HG03108 (cell line): ENCODE measurements around the gene ITPRIPL2.

Source experiments
- ATAC-seq: cut with Tn5 transposase; IDR thresholded peaks from one replicate; pipeline ENCODE4 v1.9.1; 2021; ENCODE audit warnings: moderate library complexity; ENCODE audit not compliant: unreplicated experiment

The ITPRIPL2 gene

DNA sequence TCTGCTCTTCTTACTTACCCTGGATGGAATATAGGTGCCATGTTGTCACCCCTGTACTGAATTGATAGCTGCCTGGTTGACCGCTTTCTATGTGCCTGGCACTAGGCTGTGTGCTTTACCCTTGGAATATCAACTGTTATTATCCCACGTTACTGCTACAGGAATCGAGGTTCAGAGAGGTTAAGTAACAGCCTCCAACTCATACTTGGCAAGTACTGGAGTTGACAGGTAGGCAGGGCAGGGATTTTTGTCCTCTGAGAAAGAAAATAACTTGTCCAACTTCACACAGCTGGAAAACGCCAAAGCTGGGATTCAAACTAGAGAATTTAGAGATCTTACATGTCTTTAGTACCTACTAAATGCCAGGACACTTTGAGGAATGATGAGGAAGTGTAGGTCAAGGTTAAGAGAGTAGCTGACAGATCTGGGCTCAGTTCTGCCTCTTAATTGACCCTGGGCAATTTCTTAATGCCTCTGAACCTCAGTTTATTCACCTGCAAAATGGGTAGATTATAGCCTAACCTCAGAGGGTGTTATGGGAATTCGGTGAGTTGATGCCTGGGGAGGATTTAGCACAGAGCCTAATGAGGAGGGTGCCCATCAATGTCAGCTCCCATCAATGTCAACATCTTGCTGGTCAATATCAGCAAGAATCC is 25.8 kb downstream of the ITPRIPL2 start:
- no peak for ATAC-seq

DNA sequence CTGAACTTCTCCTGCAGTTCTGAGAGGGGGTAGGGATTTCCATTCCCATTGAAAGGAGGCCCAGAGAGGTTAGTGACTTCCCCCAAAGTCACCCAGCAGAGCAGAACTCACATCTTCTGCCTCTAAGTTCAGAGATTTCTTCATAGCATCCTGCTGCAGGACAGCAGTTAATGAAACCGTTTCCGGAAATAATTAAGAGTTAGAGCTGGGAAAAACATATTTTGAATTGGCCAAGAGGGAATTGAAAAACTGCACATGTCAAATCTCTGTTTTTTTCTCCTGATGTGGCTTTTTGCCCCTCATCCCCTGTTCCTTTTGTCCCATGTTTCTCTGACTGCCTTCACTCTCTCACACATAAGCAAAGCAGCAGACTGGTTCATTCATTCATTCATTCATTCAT is 26.6 kb downstream of the ITPRIPL2 start:
- no peak for ATAC-seq

DNA sequence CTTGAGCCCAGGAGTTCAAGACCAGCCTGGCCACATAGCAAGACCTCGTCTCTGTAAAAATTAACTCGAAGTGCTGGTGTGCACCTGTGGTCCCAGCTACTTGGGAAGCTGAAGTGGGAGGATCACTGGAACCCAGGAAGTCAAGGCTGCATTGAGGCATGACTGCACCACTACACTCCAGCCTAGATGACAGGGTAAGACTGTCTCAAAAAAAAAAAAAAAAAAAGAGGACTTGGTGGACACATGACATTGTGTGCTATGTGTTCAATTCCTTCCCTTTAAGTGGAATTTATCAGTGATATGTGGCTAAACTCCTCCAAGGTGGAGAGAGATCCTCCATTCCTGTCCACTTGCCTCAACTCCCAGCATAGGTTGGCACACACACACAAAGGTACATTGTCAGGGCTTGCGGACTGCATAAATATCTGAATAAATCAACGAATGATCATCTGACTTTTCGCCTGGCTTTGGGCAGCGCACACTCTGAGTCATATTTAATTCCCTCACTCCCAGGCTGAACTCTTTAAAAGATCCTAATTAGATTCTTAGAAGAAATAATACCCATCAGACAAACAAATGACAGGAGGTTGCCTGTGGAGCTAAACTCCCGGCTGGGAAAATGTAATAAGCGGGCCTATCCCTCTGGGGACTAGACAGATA is 29.3 kb downstream of the ITPRIPL2 start:
- no peak for ATAC-seq

DNA sequence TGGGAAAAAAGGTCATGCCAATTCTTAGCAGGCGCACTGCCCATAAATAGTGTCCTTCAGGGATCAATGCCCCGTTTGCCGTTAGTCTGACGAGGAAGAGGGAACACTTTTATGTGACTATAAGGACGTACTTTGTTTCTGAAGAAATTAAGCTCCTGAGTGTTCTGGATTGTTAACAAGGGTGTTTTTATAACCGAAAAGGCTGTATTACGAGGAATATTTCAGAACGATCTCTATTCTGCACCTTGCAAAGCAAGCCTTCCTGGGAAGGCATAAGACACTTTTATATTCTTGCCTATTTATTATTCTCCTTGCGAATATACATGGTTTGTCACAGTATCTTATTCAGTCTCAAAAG is 29.8 kb downstream of the ITPRIPL2 start:
- no peak for ATAC-seq

DNA sequence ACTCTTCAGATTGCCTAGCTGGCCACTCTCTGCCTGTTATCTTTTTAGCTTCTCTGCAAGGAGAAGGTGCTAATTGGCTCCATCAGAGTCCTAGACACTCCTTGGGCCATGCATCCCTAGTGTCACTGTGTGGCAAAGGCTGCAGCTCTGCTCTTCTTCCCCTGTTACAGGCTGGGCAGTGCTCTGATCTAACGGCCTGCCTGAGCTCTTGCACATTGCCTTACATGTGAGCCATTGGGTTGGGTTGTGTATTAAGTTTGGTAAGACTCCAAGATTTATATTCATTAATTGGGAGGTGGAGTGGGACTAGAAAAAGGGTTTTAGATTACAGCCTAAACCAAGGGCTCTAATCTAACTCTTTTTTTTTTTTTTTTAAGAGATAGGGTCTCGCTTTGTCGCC is 31.2 kb downstream of the ITPRIPL2 start:
- ATAC-seq, result no peak

DNA sequence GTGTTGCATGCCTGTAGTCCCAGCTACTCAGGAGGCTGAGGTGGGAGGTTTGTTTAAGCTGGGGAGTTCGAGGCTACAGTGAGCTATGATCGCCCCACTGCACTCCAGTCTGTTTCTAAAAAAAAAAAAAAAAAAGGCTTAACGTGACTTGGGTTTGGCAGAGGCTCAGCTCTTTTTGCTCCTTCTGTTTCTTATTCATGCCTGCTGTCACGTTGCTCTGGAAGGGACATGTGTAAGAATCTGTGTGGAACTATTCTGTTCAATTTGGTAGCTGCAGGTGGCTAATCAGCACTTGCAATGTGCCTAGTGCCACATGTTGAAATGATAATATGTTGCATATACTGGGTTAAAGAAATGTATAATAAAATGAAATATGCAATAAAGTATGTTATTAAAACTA is 33.4 kb downstream of the ITPRIPL2 start:
- ATAC-seq, result no peak

DNA sequence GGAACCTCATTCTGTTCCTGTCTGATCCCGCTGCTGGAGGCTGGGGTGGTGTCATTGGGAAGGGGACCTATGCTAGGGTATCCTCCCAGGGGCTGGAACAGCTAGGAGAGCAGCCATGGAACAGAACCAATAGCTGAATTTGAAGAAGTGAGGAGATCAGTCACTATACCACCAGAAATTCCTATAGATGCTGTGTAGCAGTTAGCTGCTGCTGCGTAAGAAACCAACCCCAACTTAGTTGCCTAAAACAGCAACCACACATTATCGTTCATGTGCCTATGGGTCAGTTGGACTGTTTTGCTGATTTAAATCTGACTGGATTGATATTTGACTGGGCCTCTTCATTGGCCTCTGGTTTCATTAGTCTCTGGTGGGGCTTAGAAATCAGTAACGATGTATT is 33.9 kb downstream of the ITPRIPL2 start:
- no peak for ATAC-seq

DNA sequence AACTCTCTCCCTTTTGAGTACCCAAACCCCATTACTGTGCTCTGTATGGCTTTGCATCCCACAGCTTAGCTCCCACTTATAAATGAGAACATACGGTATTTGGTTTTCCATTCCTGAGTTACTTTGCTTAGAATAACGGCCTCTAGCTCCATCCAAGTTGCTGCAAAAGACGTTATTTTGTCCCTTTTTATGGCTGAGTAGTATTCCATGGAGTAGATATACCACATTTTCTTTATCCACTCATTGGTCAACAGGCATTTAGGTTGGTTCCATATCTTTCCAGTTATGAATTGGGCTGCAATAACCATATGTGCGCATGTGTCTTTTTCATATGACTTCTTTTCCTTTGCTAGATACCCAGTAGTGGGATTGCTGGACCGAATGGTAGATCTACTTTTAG is 34.4 kb downstream of the ITPRIPL2 start:
- ATAC-seq, result no peak

DNA sequence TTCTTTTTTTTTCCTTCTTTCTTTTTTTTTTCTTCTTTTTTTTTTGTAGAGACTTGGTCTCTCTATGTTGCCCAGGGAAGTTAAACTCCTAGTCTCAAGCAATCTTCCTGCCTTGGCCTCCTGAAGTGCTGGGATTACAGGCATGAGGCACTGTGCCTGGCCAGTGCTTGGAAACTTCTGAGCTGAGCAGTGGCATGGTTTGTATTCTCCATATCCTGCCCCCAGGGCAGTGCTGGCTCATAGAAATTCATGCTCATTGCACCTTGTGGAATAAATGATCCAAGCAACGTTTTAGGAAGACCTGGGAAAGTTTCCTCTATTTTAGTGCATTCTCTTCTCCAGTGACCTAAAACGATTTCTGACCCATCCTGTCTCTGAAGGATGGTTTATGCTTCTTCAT is 37.5 kb downstream of the ITPRIPL2 start:
- ATAC-seq, result no peak

DNA sequence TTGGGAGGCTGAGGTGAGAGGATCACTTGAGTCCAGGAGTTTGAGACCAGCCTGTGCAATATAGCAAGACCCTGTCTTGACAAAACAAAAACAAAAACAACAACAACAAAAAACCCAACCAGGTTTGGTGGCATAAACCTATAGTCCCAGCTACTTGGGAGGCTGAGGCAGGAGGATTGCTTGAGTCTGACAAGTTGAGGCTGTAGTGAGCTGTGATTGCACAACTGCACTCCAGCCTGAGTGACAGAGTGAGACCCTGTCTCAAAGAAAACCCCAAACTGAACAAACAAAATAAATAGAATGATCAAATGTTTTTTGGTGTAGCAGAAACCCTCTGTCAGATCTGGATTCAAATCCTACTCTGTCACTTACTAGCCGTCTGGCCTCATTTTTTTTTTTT is 38.3 kb downstream of the ITPRIPL2 start:
- ATAC-seq, result no peak

DNA sequence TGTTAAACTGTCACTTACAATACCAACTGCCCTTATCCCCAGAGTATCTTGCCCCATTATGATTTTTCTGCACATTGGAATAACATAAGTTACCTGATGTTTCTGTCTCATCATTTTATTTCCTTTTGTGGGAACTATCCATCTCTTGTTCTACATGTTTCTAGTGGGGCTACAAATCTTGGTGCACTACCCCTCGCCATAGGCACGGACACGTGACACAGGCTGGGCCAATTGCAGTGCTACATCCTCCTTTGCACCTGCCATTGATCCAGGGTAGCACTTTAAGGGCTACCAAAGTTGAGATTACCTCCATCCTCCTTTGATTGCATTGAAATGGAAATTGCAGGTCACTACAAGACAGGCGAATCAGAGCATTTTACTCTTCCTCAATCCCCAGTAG is 40.1 kb downstream of the ITPRIPL2 start:
- no peak for ATAC-seq

DNA sequence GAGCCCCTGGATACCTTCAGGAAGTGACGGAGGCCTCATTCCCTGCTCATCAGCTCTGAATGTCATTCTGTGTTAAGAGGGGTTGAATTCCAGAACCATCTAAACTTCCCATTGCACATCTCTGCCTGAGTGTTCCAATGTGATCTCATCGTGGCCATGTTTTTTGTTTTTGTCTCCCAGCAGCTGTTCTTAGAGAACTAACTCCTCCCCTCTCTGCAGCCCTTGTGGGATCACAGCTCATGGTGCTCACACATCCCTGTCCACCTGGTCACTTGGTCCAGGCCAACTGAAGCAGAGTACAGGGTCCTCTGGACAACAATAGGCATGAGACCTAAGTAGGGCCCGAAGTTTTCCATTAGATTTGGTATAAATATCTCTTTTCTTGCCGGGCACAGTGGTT is 48.3 kb downstream of the ITPRIPL2 start:
- no peak for ATAC-seq

DNA sequence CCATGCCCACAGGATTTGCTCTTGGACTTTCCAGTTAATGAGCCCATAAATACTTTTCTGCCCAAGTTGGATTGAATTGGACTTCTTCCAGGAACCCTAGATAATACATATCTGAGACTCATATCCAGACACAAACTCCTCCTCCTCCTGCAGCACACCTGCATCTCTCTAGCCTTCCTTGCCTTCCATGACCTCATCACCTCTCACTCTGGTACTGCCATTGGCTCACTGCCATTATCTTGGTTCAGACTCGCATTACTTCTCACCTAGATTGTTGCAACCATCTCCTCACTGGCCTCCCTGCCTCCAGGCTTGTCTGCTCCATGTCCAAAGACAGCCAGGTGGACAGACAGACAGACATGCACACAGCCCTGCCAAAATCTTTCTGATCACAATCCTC is 49.5 kb downstream of the ITPRIPL2 start:
- ATAC-seq, result no peak

DNA sequence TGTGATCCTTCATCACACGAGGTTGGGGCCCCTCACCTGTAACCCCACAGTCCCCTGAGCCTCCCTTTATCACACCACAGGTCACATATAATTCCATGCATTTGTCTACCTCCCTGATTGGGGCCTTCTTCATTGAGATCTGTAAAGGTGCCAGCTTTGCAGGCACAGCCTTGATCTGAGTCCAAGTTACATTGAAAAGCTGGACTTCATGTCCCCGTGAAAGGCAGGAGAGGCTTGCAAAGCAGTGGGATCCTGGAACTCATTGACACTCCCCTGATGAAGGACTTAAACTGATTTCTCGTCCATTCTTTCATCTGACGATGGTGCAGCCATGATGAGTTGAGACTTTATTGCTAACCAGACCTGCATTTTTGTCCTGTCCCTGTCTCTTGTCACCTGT is 50.5 kb downstream of the ITPRIPL2 start:
- ATAC-seq, result no peak

DNA sequence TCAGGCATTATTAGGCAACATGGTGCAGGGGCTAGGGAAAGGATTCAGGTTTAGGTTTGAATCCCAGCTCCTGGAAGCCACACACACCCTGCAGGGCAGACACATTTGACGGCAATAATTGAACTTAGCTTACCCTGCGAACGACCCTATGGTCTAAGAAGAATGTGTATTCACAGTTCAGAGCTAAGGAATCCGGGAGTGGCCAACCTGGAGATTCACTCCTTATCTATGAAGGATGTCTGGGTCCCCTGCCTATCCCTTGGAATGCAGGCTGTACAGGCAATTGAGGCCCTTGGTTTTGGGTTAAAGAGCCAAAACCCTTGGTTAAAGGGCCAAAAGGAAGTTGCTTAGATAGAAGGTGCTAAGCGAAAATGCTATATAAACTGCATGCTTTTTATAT is 51.3 kb downstream of the ITPRIPL2 start:
- ATAC-seq, result no peak

DNA sequence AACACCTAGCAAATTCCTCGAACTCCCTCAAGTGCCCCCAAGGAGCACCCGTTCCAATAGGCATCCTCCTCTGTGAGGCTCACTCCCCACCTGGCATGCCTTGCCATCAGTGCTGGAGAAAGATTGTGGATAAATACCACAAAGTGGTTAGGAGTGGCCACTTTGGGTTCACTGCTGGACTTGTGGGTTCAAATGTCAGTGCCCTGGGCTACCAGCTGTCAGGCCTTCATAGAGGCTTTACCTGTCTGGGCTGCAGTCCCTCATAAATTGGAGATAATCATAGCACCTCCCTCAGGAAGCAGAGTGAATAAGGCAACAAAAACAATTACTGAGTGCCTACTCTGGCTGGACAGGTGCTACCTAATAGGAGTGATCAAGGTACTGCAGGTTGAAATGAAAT is 52.7 kb downstream of the ITPRIPL2 start:
- ATAC-seq, result no peak

DNA sequence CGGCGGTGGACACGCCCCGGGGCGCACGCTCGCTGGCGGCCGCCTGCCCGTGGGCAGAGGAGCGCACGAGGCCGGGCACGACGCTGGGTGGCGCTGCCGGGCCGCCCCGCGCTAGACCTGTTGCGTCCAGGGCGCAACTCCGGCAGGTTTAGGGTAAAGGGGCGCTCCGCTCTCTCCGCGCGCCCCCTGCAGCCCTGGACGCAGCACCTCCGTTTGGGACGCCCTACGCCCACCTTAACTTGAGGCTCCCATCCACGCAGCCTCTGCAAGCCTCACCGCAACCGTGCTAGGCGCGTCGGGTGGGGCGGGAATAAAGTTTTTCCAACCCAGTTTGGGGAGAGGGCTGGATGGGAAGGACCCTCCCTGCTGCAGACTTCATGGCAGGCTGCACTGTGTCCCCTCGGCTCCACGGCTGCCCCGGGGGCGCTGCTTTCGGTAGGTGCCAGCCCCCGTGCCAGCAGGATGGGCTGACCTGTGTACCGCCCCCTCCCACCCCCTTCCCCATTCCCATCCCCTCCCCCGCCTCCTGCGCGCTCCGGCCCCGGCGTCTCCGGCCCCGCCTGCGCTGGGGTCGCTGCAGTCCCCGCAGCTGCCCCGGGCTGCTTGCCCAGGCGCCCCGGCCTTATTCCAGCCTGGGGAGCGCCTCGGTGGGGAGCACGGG is 54.1 kb downstream of the ITPRIPL2 start, which contains the start of gene SYT17:
SYT17 (plus strand) TSS at position 531 of the 661 bp plus-strand sequence. CDS start 407 bp downstream, outside the sequence.
- no peak for ATAC-seq

DNA sequence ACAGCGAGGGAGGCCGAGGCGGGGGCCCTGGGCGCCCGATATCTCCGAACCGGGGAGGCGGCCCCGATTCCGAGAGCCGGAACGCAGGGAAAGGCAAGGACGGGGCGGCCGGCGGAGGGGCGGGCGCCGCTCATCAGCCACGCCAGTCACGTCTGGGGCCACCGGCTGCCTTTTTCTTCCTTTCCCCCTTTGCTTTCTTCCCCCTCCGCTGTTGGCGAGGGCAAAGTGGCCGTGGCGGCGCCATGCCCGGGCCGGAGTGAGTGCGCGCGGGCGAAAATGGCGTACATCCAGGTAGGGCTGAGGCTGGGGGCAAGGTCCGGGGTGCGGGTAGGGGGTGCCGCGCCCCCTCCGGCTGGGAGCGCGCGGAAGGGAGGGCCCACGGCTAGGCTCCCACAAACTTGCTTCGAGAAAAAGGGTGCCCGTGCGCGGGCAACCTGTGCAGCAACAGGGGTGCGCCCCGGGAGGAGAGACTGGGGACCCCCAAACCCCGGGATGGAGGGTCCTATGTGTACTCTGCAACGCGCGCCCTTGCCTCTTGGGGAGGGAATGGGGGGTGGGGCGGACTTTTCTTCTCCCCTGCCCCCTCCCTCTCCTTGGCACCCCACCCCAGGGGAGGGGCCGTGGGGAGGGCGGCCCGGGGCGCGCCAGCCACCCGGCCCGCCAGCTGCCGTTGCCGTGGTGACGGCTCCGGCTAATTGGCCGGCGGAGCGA is 54.8 kb downstream of the ITPRIPL2 start:
- ATAC-seq, result no peak

DNA sequence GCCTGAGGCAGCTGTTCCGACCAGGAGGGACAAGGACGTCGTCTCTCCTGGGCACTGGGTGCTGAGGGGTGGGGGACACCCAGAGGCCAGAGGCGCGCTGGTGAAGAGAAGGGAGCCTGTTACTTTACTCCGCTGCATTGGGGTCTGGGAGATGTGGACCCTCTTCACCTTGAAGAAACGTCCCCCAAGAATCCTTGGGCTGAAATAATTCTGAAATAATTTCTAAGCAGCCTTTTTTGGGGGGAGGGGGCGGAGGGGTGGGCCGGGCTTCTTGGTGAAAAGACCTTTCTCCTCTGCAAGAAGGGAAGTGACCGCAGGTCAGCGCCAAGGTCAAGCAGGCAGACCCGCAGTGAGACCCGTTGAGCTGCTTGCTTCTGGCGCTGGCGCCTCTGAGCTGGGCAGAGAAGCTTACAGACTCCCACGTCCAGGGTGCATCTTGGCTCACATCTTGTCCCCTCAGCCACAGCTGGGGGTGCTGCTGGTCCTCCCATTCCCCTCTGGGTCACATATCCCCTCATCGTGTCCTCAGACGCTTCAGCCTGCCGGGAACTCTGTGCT is 55.4 kb downstream of the ITPRIPL2 start:
- ATAC-seq, result no peak

DNA sequence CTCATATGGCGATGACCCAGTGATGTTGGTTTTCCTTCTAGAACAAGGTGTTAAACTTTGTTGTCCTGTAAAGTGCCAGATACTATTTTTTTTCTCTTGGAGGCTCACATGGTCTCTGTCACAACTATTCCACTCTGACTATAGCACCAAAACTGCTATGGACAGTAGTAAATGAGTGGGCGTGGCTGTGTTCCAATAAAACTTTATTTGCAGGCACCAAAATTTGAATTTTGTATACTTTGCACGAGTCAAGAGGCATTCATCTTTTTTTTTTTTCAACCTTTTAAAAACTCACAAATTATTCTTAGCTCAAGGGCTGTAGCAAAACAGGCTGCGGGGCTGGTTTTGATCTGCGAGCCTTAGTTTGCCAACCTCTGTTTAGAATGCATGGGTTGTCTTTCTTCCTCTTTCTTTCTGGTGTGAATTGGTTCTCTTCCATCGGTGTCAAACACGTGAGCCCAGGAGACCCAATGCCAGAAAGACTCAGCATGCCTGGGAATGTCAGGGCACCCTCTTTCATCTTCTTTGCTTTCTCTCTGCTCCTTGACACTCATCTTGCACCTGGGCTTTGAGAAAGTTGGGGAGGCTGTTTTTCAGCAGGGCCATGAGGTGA is 56.4 kb downstream of the ITPRIPL2 start:
- no peak for ATAC-seq
